ENCODE data around the gene NEDD4. TPM values are rescaled to one million over a fixed set of nuclear protein-coding genes. Genes with fewer than 3 reads are reported as not detected.

NEDD4 gene
- 43.4 to 61.1 TPM (median 44.4 TPM) in 5 replicates for total RNA-seq (2022; extraction: Qiagen RNA extraction; ENCODE audit: low read depth)

GRCh38 chr15:55993111-55993803 is at the start of gene NEDD4:
Gene NEDD4 (minus strand): TSS chr15:55993612. CDS start chr15:55993555, 57 bp downstream.

